Sigmoid colon (tissue), 4 donors: ENCODE results near the gene NDFIP1.

ENCODE experiments used
- CTCF ChIP-seq, 4 experiments: fragments of 450-650 bp in 3 of 4; fragments of 200-600 bp in 1 of 4; IDR thresholded peaks; one replicate each; pipeline ENCODE4 v1.5.1; 2016 to 2019; ENCODE audit warnings: antibody characterized with exemption in 4 of 4, mild to moderate bottlenecking in 3 of 4, moderate library complexity in 2 of 4
- EP300 ChIP-seq, 4 donors: sonication (generic); formaldehyde crosslinking; IDR thresholded peaks; one replicate each; pipeline ENCODE4 v1.6.1; 2017; ENCODE audit warnings: antibody characterized with exemption in 4 of 4
- POLR2A ChIP-seq, 2 donors: fragments of 450-650 bp; IDR thresholded peaks; one replicate each; pipeline ENCODE4 v1.6.1; 2016; ENCODE audit warnings: antibody characterized with exemption in 2 of 2, mild to moderate bottlenecking in 2 of 2, moderate library complexity in 2 of 2

- TF ChIP-seq CTCF (IDR thresholded peaks at IDR 0.05) (no peak), EP300 (IDR thresholded peaks at IDR 0.05) (no peak), POLR2A (IDR thresholded peaks at IDR 0.05) (no peak)
Measured at GRCh38 chr5:142117579-142118151, 9.1 kb downstream of the NDFIP1 start.
